Measurements from ENCODE around the gene RYR1. TPM values are rescaled to one million over a fixed set of nuclear protein-coding genes. Genes with fewer than 3 reads are reported as not detected.
"Not testable (repeated sequence)": the region's sequence is repeated elsewhere in the genome, so short reads cannot be mapped to it uniquely, and the experiment has no call there.

RYR1 gene
- total RNA-seq, 1 donor: not detected

DNA sequence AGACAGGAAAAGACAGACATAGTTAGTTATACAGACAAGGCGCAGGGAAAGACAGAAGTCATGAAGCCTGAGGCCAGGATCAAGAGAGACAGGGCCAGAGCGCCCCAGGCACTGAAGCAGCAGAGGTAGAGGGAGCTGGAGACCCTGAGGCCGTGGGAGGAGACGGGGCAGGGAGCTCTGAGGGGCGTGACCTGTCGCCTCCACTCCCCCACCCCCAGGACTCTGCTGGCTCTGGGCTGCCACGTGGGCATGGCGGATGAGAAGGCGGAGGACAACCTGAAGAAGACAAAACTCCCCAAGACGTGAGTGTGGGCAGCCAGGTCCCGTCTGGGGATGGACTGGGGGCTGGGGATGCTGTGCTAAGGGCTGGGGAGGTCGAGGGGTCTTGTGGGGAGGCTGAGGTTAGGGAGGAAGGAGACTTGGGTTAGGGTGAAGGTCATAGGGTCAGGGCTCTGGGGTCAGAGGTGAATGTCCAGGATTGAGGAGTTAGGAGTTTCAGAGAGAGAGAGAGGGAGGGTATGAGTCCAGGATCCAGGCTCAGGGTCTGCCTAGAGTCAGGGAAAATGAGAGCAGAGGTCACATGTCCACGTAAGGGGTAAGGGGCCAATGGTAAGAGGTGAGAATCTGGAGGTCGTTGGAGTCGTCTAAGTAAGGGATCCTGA is 31.1 kb downstream of the RYR1 start:
- TF ChIP-seq, protein P1, sequence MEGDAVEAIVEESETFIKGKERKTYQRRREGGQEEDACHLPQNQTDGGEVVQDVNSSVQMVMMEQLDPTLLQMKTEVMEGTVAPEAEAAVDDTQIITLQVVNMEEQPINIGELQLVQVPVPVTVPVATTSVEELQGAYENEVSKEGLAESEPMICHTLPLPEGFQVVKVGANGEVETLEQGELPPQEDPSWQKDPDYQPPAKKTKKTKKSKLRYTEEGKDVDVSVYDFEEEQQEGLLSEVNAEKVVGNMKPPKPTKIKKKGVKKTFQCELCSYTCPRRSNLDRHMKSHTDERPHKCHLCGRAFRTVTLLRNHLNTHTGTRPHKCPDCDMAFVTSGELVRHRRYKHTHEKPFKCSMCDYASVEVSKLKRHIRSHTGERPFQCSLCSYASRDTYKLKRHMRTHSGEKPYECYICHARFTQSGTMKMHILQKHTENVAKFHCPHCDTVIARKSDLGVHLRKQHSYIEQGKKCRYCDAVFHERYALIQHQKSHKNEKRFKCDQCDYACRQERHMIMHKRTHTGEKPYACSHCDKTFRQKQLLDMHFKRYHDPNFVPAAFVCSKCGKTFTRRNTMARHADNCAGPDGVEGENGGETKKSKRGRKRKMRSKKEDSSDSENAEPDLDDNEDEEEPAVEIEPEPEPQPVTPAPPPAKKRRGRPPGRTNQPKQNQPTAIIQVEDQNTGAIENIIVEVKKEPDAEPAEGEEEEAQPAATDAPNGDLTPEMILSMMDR (IDR thresholded peaks at IDR 0.05; ENCODE audit: insufficient read depth, low read length): no peak
- DNase-seq (ENCODE audit: low read depth): no peak
- H3K4me3 ChIP-seq (ENCODE audit: low read depth, low read length): no peak overlapping the region

DNA sequence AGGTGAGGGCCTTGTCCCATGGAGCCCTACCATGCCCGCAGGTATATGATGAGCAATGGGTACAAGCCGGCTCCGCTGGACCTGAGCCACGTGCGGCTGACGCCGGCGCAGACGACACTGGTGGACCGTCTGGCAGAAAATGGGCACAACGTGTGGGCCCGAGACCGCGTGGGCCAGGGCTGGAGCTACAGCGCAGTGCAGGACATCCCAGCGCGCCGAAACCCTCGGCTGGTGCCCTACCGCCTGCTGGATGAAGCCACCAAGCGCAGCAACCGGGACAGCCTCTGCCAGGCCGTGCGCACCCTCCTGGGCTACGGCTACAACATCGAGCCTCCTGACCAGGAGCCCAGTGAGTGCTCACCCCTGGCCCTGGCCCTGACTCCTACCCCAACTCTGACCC is 32.6 kb downstream of the RYR1 start:
- DNase-seq (ENCODE audit: low read depth): no peak
- TF ChIP-seq, protein P1 (IDR thresholded peaks at IDR 0.05; ENCODE audit: insufficient read depth, low read length): no peak
- H3K4me3 ChIP-seq (ENCODE audit: low read depth, low read length): no peak overlapping the region

DNA sequence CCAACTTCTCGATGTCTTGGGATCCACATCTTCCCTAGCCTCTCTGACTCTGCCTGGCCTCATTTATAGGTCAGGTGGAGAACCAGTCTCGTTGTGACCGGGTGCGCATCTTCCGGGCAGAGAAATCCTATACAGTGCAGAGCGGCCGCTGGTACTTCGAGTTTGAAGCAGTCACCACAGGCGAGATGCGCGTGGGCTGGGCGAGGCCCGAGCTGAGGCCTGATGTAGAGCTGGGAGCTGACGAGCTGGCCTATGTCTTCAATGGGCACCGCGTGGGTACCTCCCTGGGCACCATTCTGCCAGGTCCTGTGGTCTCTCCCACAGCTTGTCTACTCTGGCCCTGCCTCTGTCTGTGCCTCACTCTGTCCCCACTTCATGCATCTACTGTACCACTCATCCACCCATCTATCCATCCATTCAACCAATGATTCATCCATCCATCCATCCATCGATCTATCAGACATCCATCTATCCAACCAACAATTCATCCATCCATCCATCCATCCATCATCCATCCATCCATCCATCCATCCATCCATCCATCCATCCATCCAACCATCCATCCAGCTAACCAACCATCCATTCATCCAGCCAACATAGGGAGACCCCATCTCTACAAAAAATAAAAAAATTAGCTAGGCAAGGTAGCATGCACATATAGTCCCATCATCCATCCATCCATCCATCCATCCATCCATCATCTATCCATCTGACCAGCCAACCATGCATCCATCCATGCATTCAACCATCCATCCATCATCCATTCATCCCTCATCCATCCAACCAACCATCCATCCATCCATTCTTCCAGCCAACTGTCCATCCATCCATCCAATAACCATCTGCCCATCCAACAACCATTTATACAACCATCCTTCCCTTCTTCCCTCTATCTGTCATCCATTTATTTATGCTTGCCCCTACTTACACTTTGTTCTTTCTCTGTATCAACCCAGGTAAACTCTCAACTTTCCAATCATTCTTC is 34.3 kb downstream of the RYR1 start:
- no peak overlapping the region for H3K4me3 ChIP-seq (ENCODE audit: low read depth, low read length)
- TF ChIP-seq, protein P1 (IDR thresholded peaks at IDR 0.05; ENCODE audit: insufficient read depth, low read length): no peak
- no peak for DNase-seq (ENCODE audit: low read depth)

DNA sequence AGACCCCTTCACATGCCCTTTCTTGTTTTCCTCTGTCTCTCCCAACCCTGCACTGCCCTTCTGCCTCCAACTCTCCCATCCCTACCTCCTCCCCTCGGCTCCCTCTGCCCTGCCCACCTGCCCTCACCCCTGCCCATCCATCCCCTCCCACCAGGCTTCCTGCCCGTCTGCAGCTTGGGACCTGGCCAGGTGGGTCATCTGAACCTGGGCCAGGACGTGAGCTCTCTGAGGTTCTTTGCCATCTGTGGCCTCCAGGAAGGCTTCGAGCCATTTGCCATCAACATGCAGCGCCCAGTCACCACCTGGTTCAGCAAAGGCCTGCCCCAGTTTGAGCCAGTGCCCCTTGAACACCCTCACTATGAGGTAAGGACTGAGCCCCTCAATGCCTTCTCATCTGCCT is 35.7 kb downstream of the RYR1 start:
- H3K4me3 ChIP-seq (ENCODE audit: low read depth, low read length): no peak overlapping the region
- TF ChIP-seq, protein P1 (IDR thresholded peaks at IDR 0.05; ENCODE audit: insufficient read depth, low read length): no peak
- no peak for DNase-seq (ENCODE audit: low read depth)

DNA sequence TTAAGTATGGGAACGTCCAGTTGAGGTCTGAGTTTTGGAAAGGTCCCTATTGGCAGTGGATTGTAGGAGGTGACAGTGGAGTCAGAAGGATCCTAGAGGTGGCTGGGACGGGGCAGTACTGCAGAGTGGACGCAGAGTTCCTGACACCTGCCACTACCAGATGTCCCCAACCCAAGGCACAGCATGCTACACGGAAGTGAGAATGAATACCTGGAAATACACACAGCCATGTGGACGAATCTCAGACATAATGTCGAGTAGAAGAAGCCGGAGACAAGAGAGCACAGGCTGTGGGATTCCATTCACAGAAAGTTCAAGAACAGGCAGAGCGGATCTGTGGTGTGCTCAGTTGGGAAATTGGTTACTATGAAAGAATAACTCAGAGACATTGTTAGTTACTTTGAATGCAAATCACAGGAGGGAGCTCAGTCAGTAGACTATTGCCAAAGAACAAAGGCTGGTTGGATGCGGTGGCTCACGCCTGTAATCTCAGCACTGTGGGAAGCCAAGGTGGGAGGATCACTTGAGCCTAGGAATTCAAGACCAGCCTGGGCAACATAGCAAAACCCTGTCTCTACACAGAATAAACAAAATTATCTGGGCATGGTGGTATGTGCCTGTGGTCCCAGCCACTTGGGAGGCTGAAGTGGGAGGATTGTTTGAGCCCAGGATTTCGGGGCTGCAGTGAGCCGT is 37.4 kb downstream of the RYR1 start:
- no peak for DNase-seq (ENCODE audit: low read depth)
- TF ChIP-seq, protein P1 (IDR thresholded peaks at IDR 0.05; ENCODE audit: insufficient read depth, low read length): no peak
- no peak overlapping the region for H3K4me3 ChIP-seq (ENCODE audit: low read depth, low read length)

DNA sequence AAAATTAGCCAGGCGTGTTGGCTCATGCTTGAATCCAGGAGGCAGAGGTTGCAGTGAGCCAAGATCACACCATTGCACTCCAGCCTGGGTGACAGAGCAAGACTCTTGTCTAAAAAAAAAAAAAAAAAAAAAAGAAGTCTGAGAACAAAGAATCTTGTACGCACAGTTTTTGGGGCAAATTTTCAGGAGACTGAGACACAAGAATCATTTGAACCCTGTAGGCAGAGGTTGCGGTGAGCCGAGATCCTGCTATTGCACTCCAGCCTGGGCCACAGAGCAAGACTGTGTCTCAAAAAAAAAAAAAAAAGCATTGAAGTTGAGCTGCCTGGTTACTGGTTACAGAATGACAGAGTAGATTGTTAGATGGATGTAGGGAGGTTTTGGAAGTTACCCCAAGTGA is 39.2 kb downstream of the RYR1 start:
- H3K4me3 ChIP-seq (ENCODE audit: low read depth, low read length): not testable (repeated sequence)

DNA sequence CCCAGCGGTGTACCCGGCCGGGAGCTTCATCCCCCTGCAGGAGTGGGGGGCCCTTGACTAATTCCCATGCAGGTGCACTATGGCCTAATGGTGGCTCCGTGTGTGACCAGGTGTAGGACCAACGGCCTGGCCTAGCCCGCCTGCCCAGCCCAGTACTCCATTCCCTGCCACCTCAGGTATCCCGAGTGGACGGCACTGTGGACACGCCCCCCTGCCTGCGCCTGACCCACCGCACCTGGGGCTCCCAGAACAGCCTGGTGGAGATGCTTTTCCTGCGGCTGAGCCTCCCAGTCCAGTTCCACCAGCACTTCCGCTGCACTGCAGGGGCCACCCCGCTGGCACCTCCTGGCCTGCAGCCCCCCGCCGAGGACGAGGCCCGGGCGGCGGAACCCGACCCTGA is 39.7 kb downstream of the RYR1 start:
- DNase-seq (ENCODE audit: low read depth): no peak
- TF ChIP-seq, protein P1 (IDR thresholded peaks at IDR 0.05; ENCODE audit: insufficient read depth, low read length): no peak
- H3K4me3 ChIP-seq (ENCODE audit: low read depth, low read length): no peak overlapping the region

More for the DNA sequence above, 39.2 kb downstream of the RYR1 start:
- not testable (repeated sequence) for DNase-seq (ENCODE audit: low read depth)

Data from fibroblast of the aortic adventitia (primary cell).